ENCODE results near the gene FIBCD1.

FIBCD1 gene

GRCh38 chr9:130905902-130906734, 32.9 kb downstream of the FIBCD1 start:
- no peak for DNase-seq

DNA sequence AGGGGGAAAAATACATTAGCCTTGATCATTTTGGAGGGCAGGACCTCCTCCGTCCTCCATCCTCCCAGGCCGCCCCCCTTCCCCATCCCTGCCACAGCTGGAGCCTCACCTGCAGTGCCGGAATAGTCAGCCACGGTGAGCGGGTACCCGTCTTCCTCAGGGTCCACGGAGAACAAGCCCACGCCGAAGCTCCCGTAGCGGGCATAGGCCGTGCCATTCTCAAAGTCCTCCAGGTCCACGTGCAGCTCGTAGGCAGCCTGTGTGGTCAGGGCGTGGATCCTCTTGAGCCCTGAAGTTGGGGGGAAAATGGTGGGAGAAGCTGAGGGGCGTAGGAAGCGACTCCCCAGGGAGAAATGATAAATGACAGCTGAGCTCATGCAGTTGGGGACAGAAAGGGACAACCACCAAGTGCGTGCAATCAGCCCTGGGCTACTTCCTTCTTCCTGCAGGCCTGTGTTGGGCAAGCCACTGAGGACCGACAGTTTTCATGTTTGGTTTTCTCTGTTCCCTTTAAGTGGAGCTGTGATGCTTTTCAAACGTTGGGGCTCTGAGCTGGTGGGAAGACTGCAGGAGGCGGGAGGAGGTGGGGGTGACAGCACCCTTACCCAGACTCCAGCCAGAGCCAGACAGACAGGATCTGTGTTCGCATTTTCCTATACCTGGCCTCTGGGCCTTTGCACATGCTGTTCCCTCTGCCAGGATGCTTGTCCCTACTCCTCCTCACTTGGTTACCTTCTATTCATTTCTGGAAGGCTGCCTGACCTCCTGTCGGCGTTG, 33.7 kb downstream of the FIBCD1 start:
- DNase-seq, result no peak

- DNase-seq, result no peak
These were observed 34.7 kb downstream of the FIBCD1 start for GRCh38 chr9:130904070-130905044.

GRCh38 chr9:130903194-130904069, 35.6 kb downstream of the FIBCD1 start:
- DNase-seq, result no peak

DNA sequence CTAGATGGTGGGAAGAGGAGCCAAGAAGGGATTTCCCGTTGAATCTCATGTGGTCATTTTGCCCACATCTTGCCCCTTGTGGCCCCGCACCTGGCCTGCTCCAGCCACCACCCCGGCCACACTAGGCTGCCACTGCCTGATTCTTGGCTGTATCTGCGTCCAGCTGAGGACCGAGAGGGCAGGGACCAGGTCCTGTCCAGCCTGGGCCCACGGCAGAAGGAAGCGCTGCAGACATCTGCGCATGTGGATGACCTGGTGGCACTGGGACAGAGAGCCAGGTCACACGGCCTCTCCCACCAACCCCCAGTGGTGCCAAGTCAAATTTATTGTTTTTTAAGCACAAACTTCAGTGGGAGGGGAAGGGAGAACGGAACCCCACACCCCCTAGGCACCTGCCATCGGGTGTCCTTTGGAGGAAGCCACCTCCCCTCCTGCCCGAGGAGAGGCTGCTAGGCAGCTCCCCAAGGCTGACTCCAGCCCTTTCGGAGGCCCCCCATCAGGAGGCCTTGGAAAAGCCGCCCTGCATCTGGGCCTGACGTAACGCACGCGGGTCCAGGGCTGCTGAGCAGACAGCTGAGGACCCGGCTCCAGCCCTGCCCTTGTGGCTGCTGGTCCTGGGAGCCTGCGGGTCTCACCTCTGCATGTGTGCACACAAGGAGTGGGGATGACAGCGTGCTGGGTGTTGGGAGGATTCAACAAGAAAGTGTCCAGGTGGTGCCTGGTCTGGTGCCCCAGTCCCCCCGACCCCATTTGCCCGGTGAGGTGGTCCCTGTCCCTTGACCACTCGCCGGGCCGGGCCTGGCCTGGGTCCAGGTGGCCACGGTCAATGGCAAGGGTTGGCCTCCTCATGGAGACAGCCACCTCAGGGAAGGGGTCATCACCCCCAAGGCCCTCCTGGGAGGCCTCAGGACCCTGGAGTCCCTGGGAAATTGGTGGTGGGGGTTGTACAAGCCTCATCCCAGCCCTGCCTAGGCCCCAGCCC, 36.6 kb downstream of the FIBCD1 start:
- DNase-seq, result no peak

DNA sequence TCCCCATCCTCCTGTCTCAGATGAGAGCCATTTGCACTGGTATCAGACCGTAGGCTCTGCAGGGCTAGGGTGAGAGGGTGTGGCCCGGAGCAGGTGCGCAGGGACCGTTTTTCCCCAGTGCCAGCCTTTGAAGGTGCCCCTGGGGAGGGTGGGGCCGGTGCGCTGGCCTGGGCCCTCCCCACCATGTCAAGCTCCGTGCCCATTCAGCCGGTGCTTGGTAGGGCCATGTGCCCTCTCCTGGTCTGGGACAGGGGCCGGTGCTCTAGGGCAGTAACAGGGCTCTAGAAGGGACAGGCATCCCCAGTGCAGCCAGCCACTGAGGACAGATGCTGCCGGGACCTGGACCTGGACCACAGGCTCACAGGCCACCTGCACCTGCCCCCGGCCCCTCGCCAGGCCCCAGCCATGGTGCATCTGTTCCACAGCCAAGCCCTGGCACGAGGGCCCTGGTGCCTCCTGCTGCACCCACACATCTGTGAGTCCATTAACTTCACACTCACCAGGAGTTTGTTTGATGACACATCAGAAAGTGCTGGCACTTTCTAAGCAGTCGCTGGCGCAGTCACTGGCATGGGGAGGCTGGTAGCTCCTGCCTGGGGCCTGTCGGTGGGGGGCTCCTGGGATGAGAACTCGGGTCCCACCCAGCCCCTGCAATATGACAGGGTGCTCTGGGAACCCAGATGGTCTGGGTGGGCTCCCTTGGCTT, 37.4 kb downstream of the FIBCD1 start:
- DNase-seq, result peak; percentile 14

GRCh38 chr9:130900701-130901497, 38.1 kb downstream of the FIBCD1 start:
- peak; percentile 23 for DNase-seq

GRCh38 chr9:130899051-130899748, 39.8 kb downstream of the FIBCD1 start:
- no peak for DNase-seq

DNA sequence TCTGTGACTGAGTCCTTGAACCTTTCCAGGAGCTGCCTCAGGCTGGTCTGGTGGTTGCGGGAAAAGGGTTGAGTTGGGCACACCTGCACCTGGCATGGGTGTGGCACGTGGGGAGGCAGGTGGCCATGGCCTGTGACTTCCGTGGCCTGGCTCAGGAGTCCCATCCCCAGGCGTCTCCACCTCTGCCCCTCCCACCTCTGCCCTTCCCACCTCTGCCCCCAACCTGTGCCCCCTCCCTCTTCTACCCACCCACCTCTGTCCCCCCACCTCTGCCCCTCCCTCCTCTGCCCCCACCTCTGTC, 40.5 kb downstream of the FIBCD1 start:
- DNase-seq, result peak; percentile 53

DNA sequence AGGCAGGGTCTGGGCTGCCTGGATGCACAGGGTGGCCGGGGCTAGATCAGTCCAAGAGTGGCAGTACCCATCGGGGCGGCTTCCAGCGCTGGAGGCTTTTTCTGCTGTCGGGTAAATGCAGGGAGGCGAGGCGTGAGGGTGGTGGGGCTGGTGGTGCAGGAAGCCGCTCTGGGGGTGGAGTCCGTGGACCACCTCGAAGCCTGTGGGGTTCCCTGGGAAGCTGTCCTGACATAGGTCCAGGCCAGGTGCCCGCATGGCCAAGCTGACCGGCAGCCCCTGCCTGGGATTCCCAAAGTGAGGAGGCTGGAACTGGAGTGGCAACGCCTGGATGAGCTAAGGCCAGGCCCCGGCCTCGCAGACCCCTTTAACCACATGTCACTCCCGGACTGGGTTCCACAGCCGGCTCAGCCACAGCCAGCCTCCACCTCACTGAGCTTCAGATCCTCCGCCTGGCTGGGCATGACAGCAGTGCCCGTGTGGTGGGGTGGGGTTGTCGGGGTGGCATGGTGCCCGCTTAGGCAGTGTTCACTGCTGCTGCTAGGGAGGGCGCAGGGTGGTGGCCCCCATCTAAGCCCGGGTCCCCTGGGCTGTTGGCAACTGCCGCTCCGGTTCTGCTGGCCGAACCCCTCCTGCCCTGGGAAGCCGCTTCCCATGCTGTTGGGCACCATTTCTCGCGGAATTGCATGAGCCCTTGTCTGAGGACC, 41.0 kb downstream of the FIBCD1 start:
- DNase-seq, result no peak

GRCh38 chr9:130897105-130897751, 41.8 kb downstream of the FIBCD1 start:
- DNase-seq, result no peak

DNA sequence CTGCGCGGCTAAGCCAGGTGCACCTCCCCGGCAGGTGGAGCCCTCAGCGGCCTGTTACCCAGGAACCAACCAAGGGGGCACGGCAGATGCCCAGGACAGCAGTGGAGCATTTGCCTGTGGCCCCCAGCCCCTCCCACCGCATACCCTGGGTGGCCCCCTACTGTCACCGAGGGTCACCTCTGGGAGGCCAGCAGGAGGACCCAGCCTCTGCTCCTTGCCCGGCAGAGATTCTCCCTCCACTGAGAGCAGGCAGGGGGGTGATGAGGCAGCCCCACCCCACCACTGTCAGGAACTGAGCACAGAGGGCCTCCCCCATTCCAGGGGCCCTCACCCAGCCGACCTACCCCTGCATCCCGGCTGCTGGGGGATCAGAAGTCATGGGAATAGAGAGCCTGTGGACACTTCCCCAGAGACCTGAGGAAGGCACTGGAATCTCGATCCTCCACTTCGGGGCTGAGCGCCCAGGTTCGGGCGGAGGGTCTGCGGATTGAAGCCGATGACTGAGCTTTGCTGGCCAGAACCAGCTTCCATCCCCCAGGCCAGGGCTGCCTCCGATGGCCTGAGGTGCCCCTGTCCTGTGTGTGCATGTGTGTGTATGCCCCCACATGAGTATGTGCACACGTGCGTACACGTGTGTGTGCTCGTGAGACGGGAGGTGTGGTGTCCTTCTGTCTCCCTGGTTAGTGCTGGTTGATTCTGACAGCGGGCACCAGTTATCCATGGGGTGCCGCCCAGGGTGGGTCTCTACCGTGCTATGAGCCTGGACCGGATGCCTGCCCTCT, 42.6 kb downstream of the FIBCD1 start, which contains the start of gene QRFP:
TSS of gene QRFP (minus strand) at position 580 of the 782 bp plus-strand sequence. CDS start 2,974 bp downstream, outside the sequence.
- no peak for DNase-seq

- DNase-seq, result no peak
These were observed 43.4 kb downstream of the FIBCD1 start for GRCh38 chr9:130895481-130896232.

DNA sequence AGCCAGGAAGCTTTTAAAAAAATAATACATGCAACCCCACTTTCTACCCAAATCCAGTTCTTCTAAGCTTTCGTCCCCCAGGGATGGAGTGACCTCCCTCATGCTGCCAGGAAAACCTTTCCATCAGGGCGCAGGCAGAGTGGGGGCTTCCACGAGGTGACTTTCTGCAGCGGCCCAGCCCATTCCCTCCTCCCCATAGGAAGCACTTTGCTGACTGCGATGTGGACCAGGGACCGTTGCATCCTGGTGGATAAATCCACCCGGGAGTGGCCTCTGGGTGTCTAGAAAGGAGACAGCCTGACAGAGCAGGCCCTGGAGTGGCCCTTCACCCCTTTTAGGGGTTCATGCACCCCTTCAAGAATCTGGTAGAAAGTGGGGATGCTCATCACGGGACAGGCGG, 44.0 kb downstream of the FIBCD1 start:
- DNase-seq, result no peak

- DNase-seq, result no peak
These were observed 44.5 kb downstream of the FIBCD1 start for GRCh38 chr9:130894546-130894945.
